Mesendoderm (in vitro differentiated cells): ENCODE measurements around the gene IQCK.

Source experiments
- DNase-seq: peaks from one replicate; pipeline ENCODE4 v3.0.0; 2013
- H2AK5ac ChIP-seq: 2 replicates; pipeline ENCODE4 v1.6.1; 2013; ENCODE audit warnings: low read length, inconsistent platforms
- H2BK120ac ChIP-seq: 2 replicates; pipeline ENCODE4 v1.6.1; 2013; ENCODE audit warnings: low read depth, mild to moderate bottlenecking, low read length, moderate library complexity, mixed read lengths
- H2BK15ac ChIP-seq: replicated peaks from 2 replicates; pipeline ENCODE4 v1.6.1; 2013; ENCODE audit warnings: low read depth, mild to moderate bottlenecking, moderate library complexity
- H2BK5ac ChIP-seq: 2 replicates; pipeline ENCODE4 v1.6.1; 2013; ENCODE audit warnings: low read length, inconsistent platforms
- H3K18ac ChIP-seq: 2 replicates; pipeline ENCODE4 v1.6.1; 2013; ENCODE audit warnings: mild to moderate bottlenecking, low read length, mixed read lengths
- H3K23ac ChIP-seq: one replicate; pipeline ENCODE4 v1.6.1; 2013; ENCODE audit warnings: low read length
- H3K27ac ChIP-seq: 2 replicates; pipeline ENCODE4 v1.5.1; 2013; ENCODE audit warnings: low read depth, mild to moderate bottlenecking, inconsistent platforms, low read length, moderate library complexity
- H3K27me3 ChIP-seq: 2 replicates; pipeline ENCODE4 v1.6.1; 2013; ENCODE audit warnings: low read length, control low read depth, mild to moderate bottlenecking, inconsistent platforms; ENCODE audit not compliant: insufficient read depth, poor library complexity
- H3K36me3 ChIP-seq: 2 replicates; pipeline ENCODE4 v1.6.1; 2013; ENCODE audit warnings: low read length, inconsistent platforms; ENCODE audit not compliant: control insufficient read depth, insufficient read depth
- H3K4ac ChIP-seq: one replicate; pipeline ENCODE4 v1.6.1; 2013; ENCODE audit warnings: low read depth, mild to moderate bottlenecking, low read length, moderate library complexity
- H3K4me1 ChIP-seq: 2 replicates; pipeline ENCODE4 v1.6.1; 2013; ENCODE audit warnings: low read depth, low read length, inconsistent platforms; ENCODE audit not compliant: control insufficient read depth
- H3K4me2 ChIP-seq: 2 replicates; pipeline ENCODE4 v1.6.1; 2013; ENCODE audit warnings: low read length
- H3K4me3 ChIP-seq: 2 replicates; pipeline ENCODE4 v1.5.1; 2013; ENCODE audit warnings: mild to moderate bottlenecking, low read length
- H3K56ac ChIP-seq: one replicate; pipeline ENCODE4 v1.6.1; 2013; ENCODE audit warnings: low read length
- H3K79me1 ChIP-seq: 2 replicates; pipeline ENCODE4 v1.6.1; 2013; ENCODE audit warnings: low read length, inconsistent platforms
- H3K79me2 ChIP-seq: 2 replicates; pipeline ENCODE4 v1.6.1; 2013; ENCODE audit warnings: mild to moderate bottlenecking, low read length; ENCODE audit not compliant: control insufficient read depth, insufficient read depth
- H3K9ac ChIP-seq: 2 replicates; pipeline ENCODE4 v1.6.1; 2013; ENCODE audit warnings: low read length, inconsistent platforms
- H4K5ac ChIP-seq: one replicate; pipeline ENCODE4 v1.6.1; 2013; ENCODE audit warnings: low read length
- H4K8ac ChIP-seq: one replicate; pipeline ENCODE4 v1.6.1; 2013; ENCODE audit warnings: low read depth, mild to moderate bottlenecking, control low read depth, low read length, moderate library complexity
- WGBS: extraction: QIAGEN DNeasy Blood & Tissue Kit; methylation state at CpG from one replicate; pipeline ENCODE4 v1.1.7; 2013; ENCODE audit warnings: low lambda C conversion rate, missing lambda C conversion rate; ENCODE audit not compliant: insufficient coverage; ENCODE audit errors: extremely low coverage; 5-methylcytosine and 5-hydroxymethylcytosine counted together

IQCK gene

GRCh38 chr16:19872935-19873334, 154.9 kb downstream of the IQCK start:
- WGBS: no CpG with 5 or more reads among the region's 12 CpGs
- H3K9ac ChIP-seq: no peak overlapping the region
- H3K4me1 ChIP-seq: peaks cover 7% of the 10 kb centered on the region
- no peak overlapping the region for H4K8ac ChIP-seq
- no peak overlapping the region for H2BK15ac ChIP-seq
- H3K79me1 ChIP-seq: peaks cover 24% of the 10 kb centered on the region
- no peak overlapping the region for H2BK120ac ChIP-seq
- no peak overlapping the region for H3K23ac ChIP-seq
- H3K4me2 ChIP-seq: no peak overlapping the region
- no peak overlapping the region for H3K27ac ChIP-seq
- no peak overlapping the region for H3K56ac ChIP-seq
- H2BK5ac ChIP-seq: no peak overlapping the region
- H2AK5ac ChIP-seq: no peak overlapping the region
- no peaks in the 10 kb centered on the region for H3K27me3 ChIP-seq
- no peak overlapping the region for H4K5ac ChIP-seq
- DNase-seq: no peak
- peaks cover 34% of the 10 kb centered on the region for H3K79me2 ChIP-seq
- H3K4ac ChIP-seq: no peak overlapping the region
- H3K36me3 ChIP-seq: peaks cover 5% of the 10 kb centered on the region
- no peak overlapping the region for H3K4me3 ChIP-seq
- no peak overlapping the region for H3K18ac ChIP-seq

- peaks cover 42% of the 10 kb centered on the region for H3K79me2 ChIP-seq
- H3K36me3 ChIP-seq: peaks cover 5% of the 10 kb centered on the region
- H3K56ac ChIP-seq: no peak overlapping the region
- no peak overlapping the region for H3K27ac ChIP-seq
- no peak overlapping the region for H2AK5ac ChIP-seq
- WGBS: no CpG with 5 or more reads among the region's 8 CpGs
- H2BK120ac ChIP-seq: no peak overlapping the region
- H3K79me1 ChIP-seq: peaks cover 21% of the 10 kb centered on the region
- no peak overlapping the region for H4K8ac ChIP-seq
- H3K18ac ChIP-seq: no peak overlapping the region
- H3K4ac ChIP-seq: no peak overlapping the region
- no peak overlapping the region for H2BK15ac ChIP-seq
- no peak overlapping the region for H2BK5ac ChIP-seq
- no peak overlapping the region for H3K23ac ChIP-seq
- peaks cover 7% of the 10 kb centered on the region for H3K4me1 ChIP-seq
- H3K4me3 ChIP-seq: no peak overlapping the region
- no peak overlapping the region for H3K9ac ChIP-seq
- no peak overlapping the region for H3K4me2 ChIP-seq
- no peaks in the 10 kb centered on the region for H3K27me3 ChIP-seq
- H4K5ac ChIP-seq: no peak overlapping the region
- DNase-seq: no peak
Measured at GRCh38 chr16:19874026-19874425, 156.0 kb downstream of the IQCK start.

GRCh38 chr16:19874851-19875546, 156.9 kb downstream of the IQCK start:
- Histone ChIP-seq H3K23ac (no peak overlapping the region), H4K5ac (no peak overlapping the region), H3K36me3 (peaks cover 4% of the 10 kb centered on the region), H3K4me1 (peaks cover 7% of the 10 kb centered on the region), H2BK15ac (no peak overlapping the region), H2AK5ac (no peak overlapping the region), H4K8ac (no peak overlapping the region), H3K79me1 (peaks cover 20% of the 10 kb centered on the region), H3K27ac (no peak overlapping the region), H3K79me2 (peaks cover 44% of the 10 kb centered on the region), H3K18ac (no peak overlapping the region), H3K4ac (no peak overlapping the region), H3K9ac (no peak overlapping the region), H2BK120ac (no peak overlapping the region), H3K27me3 (no peaks in the 10 kb centered on the region), H3K56ac (peak overlapping the region; percentile 36), H3K4me3 (no peak overlapping the region), H3K4me2 (no peak overlapping the region), H2BK5ac (no peak overlapping the region)
- no peak for DNase-seq
- WGBS: no CpG with 5 or more reads among the region's 18 CpGs

- Histone ChIP-seq H3K27ac (no peak overlapping the region), H3K18ac (no peak overlapping the region), H3K36me3 (no peaks in the 10 kb centered on the region)
Measured at GRCh38 chr16:19875900-19876299, 157.8 kb downstream of the IQCK start.

GRCh38 chr16:19876501-19877059, 158.5 kb downstream of the IQCK start:
- Histone ChIP-seq H3K36me3 (no peaks in the 10 kb centered on the region), H3K4me1 (peaks cover 7% of the 10 kb centered on the region), H3K9ac (no peak overlapping the region), H2AK5ac (no peak overlapping the region), H3K56ac (no peak overlapping the region), H3K79me2 (peaks cover 50% of the 10 kb centered on the region), H4K5ac (no peak overlapping the region), H3K27me3 (no peaks in the 10 kb centered on the region), H4K8ac (no peak overlapping the region), H3K27ac (no peak overlapping the region), H2BK5ac (no peak overlapping the region), H2BK15ac (no peak overlapping the region), H2BK120ac (no peak overlapping the region), H3K18ac (no peak overlapping the region), H3K79me1 (peaks cover 22% of the 10 kb centered on the region), H3K4me3 (no peak overlapping the region), H3K23ac (no peak overlapping the region), H3K4me2 (no peak overlapping the region), H3K4ac (no peak overlapping the region)
- no CpG with 5 or more reads among the region's 10 CpGs for WGBS
- peak; percentile 53 for DNase-seq

More at GRCh38 chr16:19875900-19876299, 157.8 kb downstream of the IQCK start:
- Histone ChIP-seq H3K79me1 (peaks cover 20% of the 10 kb centered on the region), H3K4me2 (no peak overlapping the region), H3K4me3 (no peak overlapping the region), H4K5ac (no peak overlapping the region), H4K8ac (no peak overlapping the region), H3K4ac (no peak overlapping the region), H2BK5ac (no peak overlapping the region), H2BK120ac (no peak overlapping the region), H3K56ac (no peak overlapping the region), H3K23ac (no peak overlapping the region), H3K4me1 (peaks cover 7% of the 10 kb centered on the region), H2AK5ac (no peak overlapping the region), H3K79me2 (peaks cover 46% of the 10 kb centered on the region), H3K9ac (no peak overlapping the region), H3K27me3 (no peaks in the 10 kb centered on the region), H2BK15ac (no peak overlapping the region)
- DNase-seq: no peak
- WGBS: no CpG with 5 or more reads among the region's 6 CpGs
